ENCODE results near the gene SLC4A4. TPM values are rescaled to one million over a fixed set of nuclear protein-coding genes. Genes with fewer than 3 reads are reported as not detected.

SLC4A4 gene
- total RNA-seq, 1 donor from 2014 or later = not detected

- H3K27me3 Mint-ChIP-seq = peaks cover 2% of the 10 kb centered on the region
- intact Hi-C loops (cut with micrococcal nuclease) = no loop called here
- H3K9me3 Mint-ChIP-seq = no peaks in the 10 kb centered on the region
- H3K36me3 Mint-ChIP-seq (ENCODE audit: low read depth) = no peaks in the 10 kb centered on the region
- no peak for TF ChIP-seq CTCF (IDR thresholded peaks at IDR 0.05)
- DNase-seq (no peak), ATAC-seq (ENCODE audit: low read depth) (no peak)
- no peaks in the 10 kb centered on the region for H3K4me1 Mint-ChIP-seq
- no peak overlapping the region for H3K27ac Mint-ChIP-seq
- POLR2A ChIA-PET = no interaction called here
- CTCF ChIA-PET = no interaction called here
- H3K4me3 Mint-ChIP-seq = no peak overlapping the region
These were observed 4.9 kb upstream of the SLC4A4 start for GRCh38 chr4:71333960-71334359.

- H3K9me3 Mint-ChIP-seq = no peaks in the 10 kb centered on the region
- H3K27me3 Mint-ChIP-seq = peaks cover 3% of the 10 kb centered on the region
- H3K36me3 Mint-ChIP-seq (ENCODE audit: low read depth) = no peaks in the 10 kb centered on the region
- intact Hi-C loops (cut with micrococcal nuclease) = no loop called here
- H3K4me3 Mint-ChIP-seq = no peak overlapping the region
- H3K4me1 Mint-ChIP-seq = no peaks in the 10 kb centered on the region
- ATAC-seq (ENCODE audit: low read depth) (no peak), DNase-seq (no peak)
- no peak for TF ChIP-seq CTCF (IDR thresholded peaks at IDR 0.05)
- ChIA-PET POLR2A (no interaction called here), CTCF (no interaction called here)
- H3K27ac Mint-ChIP-seq = no peak overlapping the region
These were observed 4.3 kb upstream of the SLC4A4 start for GRCh38 chr4:71334465-71334882.

- CTCF ChIA-PET = no interaction called here
- DNase-seq = no peak
- TF ChIP-seq CTCF (IDR thresholded peaks at IDR 0.05) = no peak
- peaks cover 15% of the 10 kb centered on the region for H3K27me3 Mint-ChIP-seq
- no peak overlapping the region for H3K27ac Mint-ChIP-seq
- POLR2A ChIA-PET = no interaction called here
- intact Hi-C loops (cut with micrococcal nuclease) = no loop called here
- H3K9me3 Mint-ChIP-seq = no peaks in the 10 kb centered on the region
- H3K4me3 Mint-ChIP-seq = no peak overlapping the region
- no peak for ATAC-seq (ENCODE audit: low read depth)
- H3K36me3 Mint-ChIP-seq (ENCODE audit: low read depth) = no peaks in the 10 kb centered on the region
- H3K4me1 Mint-ChIP-seq = no peaks in the 10 kb centered on the region
These were observed 5.0 kb downstream of the SLC4A4 start for GRCh38 chr4:71343670-71344466.

- Mint-ChIP-seq H3K27me3 (peaks cover 13% of the 10 kb centered on the region), H3K36me3 (ENCODE audit: low read depth) (no peaks in the 10 kb centered on the region), H3K4me1 (no peaks in the 10 kb centered on the region), H3K4me3 (no peak overlapping the region), H3K27ac (no peak overlapping the region), H3K9me3 (no peaks in the 10 kb centered on the region)
- CTCF ChIA-PET = no interaction called here
- intact Hi-C loops (cut with micrococcal nuclease) = no loop called here
- no peak for DNase-seq
- no peak for ATAC-seq (ENCODE audit: low read depth)
- POLR2A ChIA-PET = no interaction called here
- no peak for TF ChIP-seq CTCF (IDR thresholded peaks at IDR 0.05)
These were observed 7.9 kb downstream of the SLC4A4 start for GRCh38 chr4:71346710-71347109.

- POLR2A ChIA-PET = no interaction called here
These were observed 9.8 kb downstream of the SLC4A4 start for GRCh38 chr4:71348586-71348985.

More at GRCh38 chr4:71348586-71348985, 9.8 kb downstream of the SLC4A4 start:
- H3K9me3 Mint-ChIP-seq = no peaks in the 10 kb centered on the region
- TF ChIP-seq CTCF (IDR thresholded peaks at IDR 0.05) = no peak
- no peak overlapping the region for H3K27ac Mint-ChIP-seq
- H3K36me3 Mint-ChIP-seq (ENCODE audit: low read depth) = no peaks in the 10 kb centered on the region
- peaks cover 10% of the 10 kb centered on the region for H3K27me3 Mint-ChIP-seq
- DNase-seq (no peak), ATAC-seq (ENCODE audit: low read depth) (no peak)
- intact Hi-C loops (cut with micrococcal nuclease) = no loop called here
- no peak overlapping the region for H3K4me3 Mint-ChIP-seq
- CTCF ChIA-PET = no interaction called here
- H3K4me1 Mint-ChIP-seq = no peaks in the 10 kb centered on the region

Measured in activated B cell treated with CpG ODN at 0.5 μM for 24 hours (primary cell).